K562 (cell line): ENCODE measurements around the gene CXCL17. TPM values are rescaled to one million over a fixed set of nuclear protein-coding genes. Genes with fewer than 3 reads are reported as not detected.

Experiments
- ATAC-seq: fragments of 200-7000 bp; cut with Tn5 transposase; 3 replicates; pipeline ENCODE4 v1.9.1; 2020; ENCODE audit warnings: moderate library complexity
- BruUV-seq: library from RNA; stranded (reverse); fragments of 400-500 nt; replicated peaks from 2 replicates; lab custom pipeline; 2021; lab: Mats Ljungman, UMichigan
- CTCF ChIA-PET: fragments of 300-600 bp; formaldehyde crosslinking; extraction: SDS; loops from one replicate; lab custom pipeline; 2021; ENCODE audit warnings: low intra/inter-chr PET ratio; lab: Yijun Ruan, JAX
- POLR2A ChIA-PET: fragments of 300-600, 350-650 bp; sonication (Branson Sonifier 250); formaldehyde crosslinking; extraction: SDS; loops from one replicate; lab custom pipeline; 2021; ENCODE audit warnings: antibody characterized with exemption, inconsistent platforms; lab: Yijun Ruan, JAX
- DNase-seq, 4 experiments: peaks; one replicate each; pipeline versions ENCODE4 v3.0.0 to v3.0.0-alpha.2; 2011 to 2018; ENCODE audit warnings: low spot score in 3 of 4, mixed read lengths in 3 of 4; ENCODE audit errors: extremely low read depth in 1 of 4
- FAIRE-seq: peaks from 2 replicates; lab custom pipeline; 2011; peaks lifted over from hg19 to GRCh38; lab: Jason Lieb, UNC
- H2AFZ ChIP-seq: 2 replicates; pipeline ENCODE4 v1.6.0; 2011; ENCODE audit warnings: low read depth, low read length, control low read depth, inconsistent platforms
- H3K27ac ChIP-seq: fragments of 200-600 bp; 3 replicates; pipeline ENCODE4 v1.8.0; 2011; ENCODE audit warnings: low read depth, mild to moderate bottlenecking, control low read depth, inconsistent platforms, low read length, moderate library complexity, mixed read lengths; ENCODE audit errors: extremely low read depth
- H3K27me3 ChIP-seq, 2 experiments: fragments of 300-600 bp in 1 of 2; 2 replicates in 1 of 2; 3 replicates in 1 of 2; pipeline versions ENCODE4 v1.6.0 to v1.8.0; 2011; ENCODE audit warnings: inconsistent platforms in 2 of 2, low read length in 2 of 2, mild to moderate bottlenecking in 1 of 2, mixed read lengths in 1 of 2, moderate library complexity in 1 of 2; ENCODE audit not compliant: control insufficient read depth in 2 of 2, insufficient read depth in 2 of 2
- H3K36me3 ChIP-seq: fragments of 300-600 bp; 3 replicates; pipeline ENCODE4 v1.8.0; 2011; ENCODE audit warnings: mild to moderate bottlenecking, low read length, inconsistent platforms; ENCODE audit not compliant: control insufficient read depth, insufficient read depth
- H3K4me1 ChIP-seq, 2 experiments: fragments of 200-600 bp in 1 of 2; replicated peaks in 1 of 2; 2 replicates in 1 of 2; 3 replicates in 1 of 2; pipeline versions ENCODE4 v1.5.1 to v1.8.0; 2011; ENCODE audit warnings: inconsistent platforms in 2 of 2, low read length in 2 of 2, mild to moderate bottlenecking in 1 of 2, mixed read lengths in 1 of 2, moderate library complexity in 1 of 2; ENCODE audit not compliant: control insufficient read depth in 2 of 2, insufficient read depth in 2 of 2
- H3K4me2 ChIP-seq: 2 replicates; pipeline ENCODE4 v1.6.1; 2011; ENCODE audit warnings: low read length, control low read depth, inconsistent platforms, mixed read lengths; ENCODE audit not compliant: insufficient read depth
- H3K4me3 ChIP-seq: fragments of 200-600 bp; sonication (generic), shearing (Covaris generic); 2 replicates; pipeline ENCODE4 v1.5.1; 2016; ENCODE audit warnings: control low read depth, inconsistent platforms
- H3K79me2 ChIP-seq: fragments of 200-600 bp; 3 replicates; pipeline ENCODE4 v1.8.0; 2011; ENCODE audit warnings: low read length, inconsistent platforms; ENCODE audit not compliant: control insufficient read depth, insufficient read depth
- H3K9ac ChIP-seq, 2 experiments: 2 replicates each; pipeline versions ENCODE4 v1.6.0 to v1.6.1; 2011; ENCODE audit warnings: low read depth in 2 of 2, low read length in 2 of 2, control low read depth in 1 of 2, inconsistent platforms in 1 of 2, mild to moderate bottlenecking in 1 of 2, mixed read lengths in 1 of 2; ENCODE audit not compliant: insufficient read depth in 1 of 2
- H3K9me1 ChIP-seq: one replicate; pipeline ENCODE4 v1.6.0; 2011; ENCODE audit warnings: inconsistent platforms, mild to moderate bottlenecking, low read length, moderate library complexity; ENCODE audit not compliant: control insufficient read depth, insufficient read depth
- H3K9me3 ChIP-seq: replicated peaks from 2 replicates; pipeline ENCODE4 v1.5.1; 2011; ENCODE audit warnings: low read depth, low read length, inconsistent platforms; ENCODE audit not compliant: control insufficient read depth, insufficient read depth
- H4K20me1 ChIP-seq: replicated peaks from 2 replicates; pipeline ENCODE4 v1.6.1; 2011; ENCODE audit warnings: low read length, inconsistent platforms, mixed read lengths; ENCODE audit not compliant: control insufficient read depth, insufficient read depth
- ELF4 ChIP-seq: fragments of 450-650 bp; formaldehyde crosslinking; IDR thresholded peaks from 2 replicates; pipeline ENCODE4 v1.4.0; 2022; ENCODE audit warnings: missing genetic modification characterization
- POLR2G ChIP-seq: fragments of 200-400 bp; formaldehyde crosslinking; IDR thresholded peaks from 2 replicates; pipeline ENCODE4 v1.6.1; 2017; ENCODE audit warnings: low read depth, mild to moderate bottlenecking, antibody characterized with exemption, low read length, moderate library complexity
- TARDBP ChIP-seq: fragments of 450-650 bp; IDR thresholded peaks from 2 replicates; pipeline ENCODE4 v1.6.1; 2016
- WGBS: fragments of 100-300 bp; shearing (Covaris generic); methylation state at CpG from one replicate; pipeline ENCODE4 v1.1.6; 2016; ENCODE audit warnings: low coverage, mixed read lengths; ENCODE audit not compliant: insufficient coverage; ENCODE audit errors: missing lambda C conversion rate; 5-methylcytosine and 5-hydroxymethylcytosine counted together
- in situ Hi-C: fragments of 300-500 bp; cut with MboI; formaldehyde crosslinking; loops from 4 replicates; pipeline ENCODE4 v1.15.0; 2018; ENCODE audit warnings: inconsistent platforms, mixed read lengths
- intact Hi-C: fragments of 100-400 bp; cut with micrococcal nuclease; formaldehyde crosslinking; loops from 2 replicates; pipeline ENCODE4 v1.14.2; 2022
- polyA plus RNA-seq, 8 experiments: library from polyadenylated mRNA; depleted of rRNA in 4 of 8; stranded (reverse) in 5 of 8; unstranded in 3 of 8; fragments of >200 nt; fragmentation: Nextera tagmentation in 2 of 8; fragmentation: Illumina TruSeq in 1 of 8; extraction: Ambion mirVana in 2 of 8; extraction: Trizol in 1 of 8; gene quantifications; 2 replicates each; pipeline versions ENCODE4 v1.2.1 to v1.2.3, GENCODE V29; 2011 to 2014; ENCODE audit warnings: inconsistent platforms in 1 of 8, missing spikeins in 1 of 8
- total RNA-seq, 7 experiments: library from RNA; depleted of rRNA in 6 of 7; stranded (reverse); fragments of >200 nt in 6 of 7; fragmentation: Illumina TruSeq in 2 of 7; extraction: Trizol in 2 of 7; gene quantifications; 2 replicates each; pipeline versions ENCODE4 v1.2.1 to v1.2.3, GENCODE V29; 2011 to 2021; ENCODE audit warnings: low replicate concordance in 1 of 7
- TF ChIP-seq, protein P1 (sequence below): fragments of 450-650 bp; conservative IDR thresholded peaks from 2 replicates; pipeline ENCODE4 v1.6.1; 2016; ENCODE audit warnings: missing genetic modification characterization, low read depth, mild to moderate bottlenecking, missing compliant biosample characterization, moderate library complexity

Gene CXCL17
- total and polyA plus RNA-seq, 9 of the 15 experiments (the other 6 are each of a cell fraction or from before 2014, with no cell fraction given): 0.10 to 0.15 TPM; not detected in 7

DNA sequence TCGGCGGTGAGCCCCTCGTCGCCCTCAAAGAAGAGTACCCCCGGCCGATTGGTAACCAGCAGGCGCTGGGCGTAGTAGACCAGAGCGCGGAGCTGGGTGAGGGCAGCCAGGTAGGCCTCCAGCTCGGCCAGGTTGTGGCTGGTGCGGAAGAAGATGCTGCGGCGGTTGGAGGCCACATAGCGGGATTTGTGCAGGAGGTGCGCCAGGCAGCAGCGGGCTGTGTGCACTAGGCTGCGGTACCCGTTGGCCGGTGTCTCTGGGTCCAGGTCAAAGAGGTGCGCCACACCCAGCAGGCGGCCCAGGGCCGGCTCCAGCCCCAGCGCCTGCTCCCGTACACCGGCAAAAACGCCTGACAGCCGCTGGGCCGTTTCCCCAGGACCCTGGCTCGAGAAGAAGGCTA, 32.4 kb downstream of the CXCL17 start:
- peaks cover 34% of the 10 kb centered on the region for H4K20me1 ChIP-seq
- no peak overlapping the region for H2AFZ ChIP-seq
- POLR2A ChIA-PET: interaction anchor here (0.6 to 0.8 kb wide), 3 partner anchors 13 to 62 kb away, joined by 3 to 5 read pairs (median 3); no protein-coding TSS in a partner anchor
- BruUV-seq: no TSS peak
- FAIRE-seq: no peak
- in situ Hi-C loops: no loop called here
- no peak overlapping the region for H3K4me3 ChIP-seq
- TF ChIP-seq POLR2G (peak; percentile 47; the same call in 1 of the 2 replicates), TARDBP (no peak), ELF4 (CRISPR knock-in tag) (no peak)
- TF ChIP-seq, protein P1, sequence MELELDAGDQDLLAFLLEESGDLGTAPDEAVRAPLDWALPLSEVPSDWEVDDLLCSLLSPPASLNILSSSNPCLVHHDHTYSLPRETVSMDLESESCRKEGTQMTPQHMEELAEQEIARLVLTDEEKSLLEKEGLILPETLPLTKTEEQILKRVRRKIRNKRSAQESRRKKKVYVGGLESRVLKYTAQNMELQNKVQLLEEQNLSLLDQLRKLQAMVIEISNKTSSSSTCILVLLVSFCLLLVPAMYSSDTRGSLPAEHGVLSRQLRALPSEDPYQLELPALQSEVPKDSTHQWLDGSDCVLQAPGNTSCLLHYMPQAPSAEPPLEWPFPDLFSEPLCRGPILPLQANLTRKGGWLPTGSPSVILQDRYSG (tag): no peak
- H3K27ac ChIP-seq: no peak overlapping the region
- peaks cover 0 to 42% of the 10 kb centered on the region in 2 experiments; a peak in 2 of 5 replicates for H3K4me1 ChIP-seq
- DNase-seq: no peak
- H3K79me2 ChIP-seq: no peaks in the 10 kb centered on the region
- H3K27me3 ChIP-seq: peaks cover 8% of the 10 kb centered on the region in 2 experiments; a peak in 4 of 5 replicates
- no peak overlapping the region for H3K9ac ChIP-seq
- intact Hi-C loops: no loop called here
- H3K4me2 ChIP-seq: no peak overlapping the region
- no peaks in the 10 kb centered on the region for H3K36me3 ChIP-seq
- H3K9me3 ChIP-seq: no peaks in the 10 kb centered on the region
- CTCF ChIA-PET: no interaction called here
- H3K9me1 ChIP-seq: no peaks in the 10 kb centered on the region
- no peak; the same call in 2 of the 3 replicates for ATAC-seq
- 60% methylated on average over 23 of the region's 30 CpGs for WGBS
